NCI-H510A (cell line): Measurements from ENCODE around the gene MAGED4B.
"Not testable (repeated sequence)": the region's sequence is repeated elsewhere in the genome, so short reads cannot be mapped to it uniquely, and the experiment has no call there.

Experiments
- DNase-seq: peaks from one replicate; lab custom pipeline; 2025; lab: John Stamatoyannopoulos, UW

MAGED4B gene

GRCh38 chrX:52068666-52069640, at the start of gene MAGED4B:
Gene MAGED4B (minus strand): TSS chrX:52069183. CDS start chrX:52068172, 1,011 bp downstream.
- not testable (repeated sequence) for DNase-seq

- DNase-seq, result no peak
These were observed 49.3 kb upstream of the MAGED4B start for GRCh38 chrX:52118262-52118661.

GRCh38 chrX:52082578-52082977, 13.6 kb upstream of the MAGED4B start:
- DNase-seq, result no peak

GRCh38 chrX:52078131-52078530, 9.1 kb upstream of the MAGED4B start:
- no peak for DNase-seq

GRCh38 chrX:52042288-52042687, 26.7 kb downstream of the MAGED4B start:
- not testable (repeated sequence) for DNase-seq

GRCh38 chrX:52034211-52034610, 34.8 kb downstream of the MAGED4B start:
- no peak for DNase-seq

GRCh38 chrX:52031371-52031770, 37.6 kb downstream of the MAGED4B start:
- no peak for DNase-seq

- DNase-seq, result no peak
These were observed 53.2 kb downstream of the MAGED4B start for GRCh38 chrX:52015794-52016193.
